ENCODE measurements around the gene DTWD1. TPM values are rescaled to one million over a fixed set of nuclear protein-coding genes. Genes with fewer than 3 reads are reported as not detected.
"Not testable (repeated sequence)": the region's sequence is repeated elsewhere in the genome, so short reads cannot be mapped to it uniquely, and the experiment has no call there.

The DTWD1 gene, protein sequence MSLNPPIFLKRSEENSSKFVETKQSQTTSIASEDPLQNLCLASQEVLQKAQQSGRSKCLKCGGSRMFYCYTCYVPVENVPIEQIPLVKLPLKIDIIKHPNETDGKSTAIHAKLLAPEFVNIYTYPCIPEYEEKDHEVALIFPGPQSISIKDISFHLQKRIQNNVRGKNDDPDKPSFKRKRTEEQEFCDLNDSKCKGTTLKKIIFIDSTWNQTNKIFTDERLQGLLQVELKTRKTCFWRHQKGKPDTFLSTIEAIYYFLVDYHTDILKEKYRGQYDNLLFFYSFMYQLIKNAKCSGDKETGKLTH
- total RNA-seq = 10 to 100 TPM; 17.1 to 17.8 TPM
- long read RNA-seq, transcript DTWD1-202 (5 exons, 1,584 nt) = major isoform, 7 of 20 reads
- long read RNA-seq, partial matches to known transcripts = 1 of 20 reads
- long read RNA-seq, other reads (novel, unspliced or antisense) = 10 of 20 reads

DNA sequence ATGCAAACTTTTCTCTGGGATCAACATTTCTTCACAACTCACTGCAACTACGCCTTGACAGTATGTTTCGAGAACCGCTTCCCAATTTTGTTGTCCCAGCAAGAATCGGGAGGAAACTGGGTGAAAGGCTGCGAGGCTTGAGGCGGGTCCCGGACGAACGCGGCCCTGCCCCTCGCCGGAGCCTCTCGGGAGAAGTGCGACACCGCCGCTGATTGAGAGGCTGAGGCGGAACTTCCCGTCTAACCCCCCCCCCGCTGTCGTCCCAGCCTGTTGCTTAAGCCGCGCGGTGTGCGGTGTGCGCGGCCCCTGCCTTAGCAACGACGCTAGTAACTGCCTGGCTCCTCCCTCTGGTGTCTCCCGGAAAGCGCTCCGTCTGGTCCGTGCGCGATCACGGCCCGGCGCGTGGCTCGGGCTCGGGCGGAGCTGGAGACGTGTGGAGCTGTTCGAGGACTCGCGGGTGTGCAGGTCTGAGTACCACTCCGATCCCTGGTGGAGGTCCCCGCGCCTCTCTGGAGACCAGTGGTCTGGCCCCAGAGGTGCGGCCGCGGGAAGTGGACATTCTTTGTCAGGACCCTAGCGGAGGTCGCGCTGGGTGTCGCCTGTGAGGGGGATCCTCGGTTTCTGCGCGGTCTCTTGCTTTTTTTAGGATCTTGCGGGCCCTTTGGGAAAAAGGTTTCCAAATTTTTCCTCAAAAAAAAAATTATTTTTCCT lies at the start of gene DTWD1, which contains the start of gene FAM227B:
DTWD1 (plus strand) TSS at position 391 of the 711 bp plus-strand sequence. CDS start 4,120 bp downstream, outside the sequence.
FAM227B (minus strand) TSS at position 161 of the 711 bp plus-strand sequence. CDS start 5,647 bp downstream, outside the sequence.
- ATAC-seq (peak; percentile 97), DNase-seq (peak; percentile 97 to 98)
- intact Hi-C loops (cut with DNase I, micrococcal nuclease) = loop anchor here in 1 of 2 donors (10.0 kb wide), 1 partner anchor 196 kb away; the partner anchor contains the start of gene FGF7

DNA sequence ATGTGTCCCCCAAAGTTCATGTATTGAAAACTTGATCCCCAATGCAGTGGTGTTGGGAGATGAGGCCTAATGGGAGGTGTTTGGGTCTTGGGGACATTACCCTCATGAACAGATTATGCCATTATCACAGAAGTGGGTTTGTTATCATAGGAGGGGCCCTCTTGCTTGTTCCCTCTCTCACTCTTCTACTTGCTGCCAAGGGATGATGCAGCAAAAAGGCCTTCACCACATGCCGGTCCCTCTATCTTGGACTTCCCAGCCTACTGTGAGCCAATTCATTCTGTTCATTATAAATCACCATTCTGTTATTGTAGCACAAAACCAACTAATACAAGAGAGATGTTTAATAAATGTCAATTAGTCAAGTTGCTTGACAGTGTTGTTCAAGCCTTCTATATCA lies 47.4 kb upstream of the DTWD1 start:
- intact Hi-C loops (cut with DNase I, micrococcal nuclease) = no loop called here
- ATAC-seq = no peak

DNA sequence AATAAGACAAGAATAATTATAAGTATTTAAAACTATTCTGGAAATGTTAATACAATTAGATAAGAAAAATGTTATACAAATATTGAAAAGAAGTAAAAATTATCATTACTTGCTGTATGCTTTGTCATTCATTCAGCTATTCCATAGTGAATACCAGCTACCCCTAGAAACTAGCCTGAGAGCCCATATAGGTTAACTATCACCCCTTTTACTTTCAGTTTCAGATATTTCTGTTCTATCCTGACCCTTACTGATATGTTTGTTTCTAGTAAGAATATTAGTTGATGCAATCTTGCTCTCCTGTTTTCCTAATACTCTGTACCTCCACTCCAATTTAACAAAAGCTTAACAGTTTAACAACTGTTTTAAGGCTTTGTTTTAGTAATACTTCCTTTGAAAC lies 31.8 kb upstream of the DTWD1 start:
- DNase-seq = no peak
- intact Hi-C loops (cut with DNase I, micrococcal nuclease) = no loop called here
- no peak for ATAC-seq

More for the DNA sequence above, 47.4 kb upstream of the DTWD1 start:
- no peak for DNase-seq

DNA sequence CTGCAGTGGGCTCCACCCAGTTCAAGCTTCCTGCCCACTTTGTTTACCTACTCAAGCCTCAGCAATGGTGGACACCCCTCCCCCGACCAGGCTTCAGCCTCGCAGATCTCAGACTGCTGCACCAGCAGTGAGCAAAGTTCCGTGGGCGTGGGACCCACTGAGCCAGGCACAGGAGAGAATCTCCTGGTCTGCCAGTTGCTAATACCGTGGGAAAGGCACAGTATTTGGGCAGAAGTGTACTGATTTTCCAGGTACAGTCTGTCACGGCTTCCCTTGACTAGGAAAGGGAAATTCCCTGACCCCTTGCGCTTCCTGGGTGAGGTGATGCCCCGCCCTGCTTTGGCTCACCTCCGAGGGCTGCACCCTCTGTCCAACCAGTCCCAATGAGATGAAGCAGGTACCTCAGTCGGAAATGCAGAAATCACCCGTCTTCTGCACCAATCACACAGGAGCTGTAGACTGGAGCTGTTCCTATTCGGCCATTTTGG lies 28.0 kb upstream of the DTWD1 start:
- ATAC-seq; intact Hi-C loops (cut with DNase I, micrococcal nuclease): not testable (repeated sequence)

DNA sequence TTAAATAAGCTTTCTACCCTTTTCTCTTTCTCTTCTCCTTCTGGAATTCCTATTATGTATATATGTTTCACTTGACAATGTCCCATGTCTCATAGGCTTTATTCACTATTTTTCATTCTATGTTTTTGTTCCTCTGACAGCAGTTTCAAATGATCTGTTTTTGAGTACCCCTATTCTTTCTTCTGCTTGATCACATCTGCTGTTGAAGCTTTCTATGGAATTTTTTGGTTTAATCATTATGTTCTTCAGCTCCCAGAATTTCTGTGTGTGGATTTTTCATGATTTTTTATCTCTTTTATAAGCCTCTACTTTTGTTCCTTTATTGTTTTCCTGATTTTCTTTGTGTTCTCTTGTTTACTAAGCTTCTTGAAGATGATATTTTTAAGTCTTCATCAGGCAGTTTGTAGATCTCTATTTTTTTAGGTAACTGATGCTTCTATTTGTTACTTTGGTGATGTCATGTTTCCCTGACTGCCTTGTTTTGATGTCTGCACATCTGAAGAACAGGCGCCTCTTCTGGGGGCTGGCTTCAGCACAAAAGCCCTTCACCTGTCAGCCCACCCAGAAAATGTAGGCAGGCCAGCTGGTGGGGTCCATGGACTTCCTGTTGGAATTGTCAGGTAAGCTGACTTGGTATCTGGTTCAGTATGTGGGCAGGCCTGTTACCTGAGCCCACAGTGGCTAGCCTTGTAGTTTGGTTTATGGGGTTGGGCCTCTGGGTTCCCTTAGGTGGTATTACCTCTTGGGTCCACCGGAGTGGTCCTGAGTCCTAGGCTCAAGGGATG lies 16.0 kb upstream of the DTWD1 start:
- DNase-seq (no peak), ATAC-seq (no peak)
- intact Hi-C loops (cut with DNase I, micrococcal nuclease) = no loop called here

More for the DNA sequence above, 28.0 kb upstream of the DTWD1 start:
- peak in 1 of 2 donors; percentile 14 for DNase-seq

DNA sequence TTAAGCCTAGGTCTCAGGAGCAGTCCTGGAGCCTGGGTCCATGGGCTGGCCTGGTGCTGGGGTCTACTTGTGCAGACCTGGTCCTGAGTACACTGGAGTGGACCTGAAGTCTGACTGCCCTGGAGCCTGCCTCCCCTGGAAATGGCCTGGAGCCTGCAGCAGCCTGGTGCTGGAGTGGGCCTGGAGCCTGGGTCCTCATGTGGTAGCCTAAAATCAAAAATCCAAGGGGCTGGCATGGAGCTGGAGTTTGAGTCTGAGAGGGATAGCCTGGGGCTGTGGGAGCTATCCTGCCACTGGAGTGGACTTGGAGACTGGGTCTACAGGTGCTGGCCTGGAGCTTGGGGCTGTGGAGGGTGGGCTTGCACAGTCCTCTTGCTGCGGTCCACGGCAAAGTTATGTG lies 15.3 kb upstream of the DTWD1 start:
- intact Hi-C loops (cut with DNase I, micrococcal nuclease) = no loop called here
- no peak for DNase-seq
- no peak for ATAC-seq

DNA sequence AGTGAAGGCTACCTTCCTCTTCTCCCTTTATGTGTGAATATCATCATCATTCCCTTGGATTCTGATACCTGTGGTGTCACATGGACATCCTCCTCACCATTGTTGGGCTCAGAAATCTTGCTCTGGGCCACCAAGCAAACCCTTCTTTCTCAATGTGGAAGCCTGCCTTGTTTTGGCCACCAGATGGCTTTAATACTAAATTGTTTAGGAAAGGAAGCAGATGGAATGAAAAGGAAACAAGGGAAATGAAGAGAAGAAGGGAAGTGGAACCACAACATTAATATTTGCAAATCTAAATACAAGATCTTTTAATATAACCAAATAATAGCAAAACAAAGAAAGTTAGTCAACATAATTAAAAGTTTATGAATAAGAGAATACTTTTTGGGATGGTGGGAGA lies 14.3 kb upstream of the DTWD1 start:
- ATAC-seq (no peak), DNase-seq (no peak)
- intact Hi-C loops (cut with DNase I, micrococcal nuclease) = no loop called here

DNA sequence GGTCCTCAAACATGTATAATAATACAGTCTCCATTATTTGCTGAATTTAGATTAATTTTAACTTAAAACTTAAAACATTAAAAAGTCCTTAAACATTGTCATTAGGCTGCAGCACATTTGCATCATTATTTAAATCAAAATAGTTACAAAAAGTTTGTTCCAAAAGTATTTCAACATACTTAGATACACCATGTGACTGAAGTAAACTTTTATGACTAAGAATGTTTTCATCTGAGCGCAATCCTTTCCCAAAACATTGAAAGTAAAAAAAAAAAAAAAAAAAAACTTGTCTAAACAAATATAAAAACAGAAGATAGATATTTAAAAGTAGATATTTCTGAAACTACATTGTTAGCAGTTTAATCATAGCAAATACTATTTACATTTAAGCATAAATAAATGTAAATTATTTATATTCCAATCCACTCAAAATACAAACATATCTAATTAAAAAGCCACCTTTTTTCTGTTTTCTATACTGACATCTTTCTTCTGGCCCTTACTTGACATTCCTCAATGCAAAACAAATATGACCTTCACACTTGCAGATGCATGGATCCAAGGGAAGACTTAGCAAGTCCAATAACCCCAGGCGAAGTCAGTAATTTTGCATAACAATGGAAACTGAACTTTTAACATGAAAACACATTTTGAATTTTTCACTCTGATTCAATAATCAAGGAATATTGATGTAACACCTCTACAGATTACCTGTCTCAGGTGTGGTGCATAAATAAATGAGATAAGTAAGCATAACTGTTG lies 10.5 kb upstream of the DTWD1 start:
- intact Hi-C loops (cut with DNase I, micrococcal nuclease) = no loop called here
- no peak for ATAC-seq
- DNase-seq = no peak

DNA sequence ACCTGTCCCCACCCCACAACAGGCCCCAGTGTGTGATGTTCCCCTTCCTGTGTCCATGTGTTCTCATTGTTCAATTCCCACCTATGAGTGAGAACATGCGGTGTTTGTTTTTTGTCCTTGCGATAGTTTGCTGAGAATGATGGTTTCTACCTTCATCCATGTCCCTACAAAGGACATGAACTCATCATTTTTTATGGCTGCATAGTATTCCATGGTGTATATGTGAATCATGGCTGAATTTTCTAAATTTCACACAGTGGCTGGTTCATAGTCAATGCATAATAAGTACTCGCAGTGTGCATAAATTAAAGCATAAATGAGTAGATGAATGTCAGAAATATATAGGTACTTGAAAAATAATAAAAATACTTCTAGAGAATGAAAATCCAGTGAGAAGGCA lies 8.6 kb upstream of the DTWD1 start:
- ATAC-seq; DNase-seq; intact Hi-C loops (cut with DNase I, micrococcal nuclease): not testable (repeated sequence)

DNA sequence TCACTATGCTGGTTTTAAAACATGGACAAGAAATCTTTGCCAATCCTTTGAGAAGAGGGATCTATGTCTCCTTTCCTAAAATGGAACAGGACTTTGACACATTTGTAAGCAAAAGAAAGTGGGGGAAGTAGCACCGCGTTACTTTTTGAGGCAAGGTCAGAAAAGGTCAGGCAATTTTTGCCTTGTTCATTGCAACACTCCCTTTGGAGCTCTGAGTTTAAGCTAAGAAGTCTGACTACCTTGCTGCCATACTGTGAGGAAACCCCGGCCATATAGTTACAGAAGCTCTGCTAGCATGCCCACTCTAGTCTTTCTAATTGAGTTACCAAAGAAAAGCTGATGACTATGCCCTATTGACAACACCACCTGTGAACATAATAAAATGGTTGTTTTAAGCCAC lies 1.6 kb upstream of the DTWD1 start:
- DNase-seq = no peak
- ATAC-seq = no peak
- intact Hi-C loops (cut with DNase I, micrococcal nuclease) = no loop called here

DNA sequence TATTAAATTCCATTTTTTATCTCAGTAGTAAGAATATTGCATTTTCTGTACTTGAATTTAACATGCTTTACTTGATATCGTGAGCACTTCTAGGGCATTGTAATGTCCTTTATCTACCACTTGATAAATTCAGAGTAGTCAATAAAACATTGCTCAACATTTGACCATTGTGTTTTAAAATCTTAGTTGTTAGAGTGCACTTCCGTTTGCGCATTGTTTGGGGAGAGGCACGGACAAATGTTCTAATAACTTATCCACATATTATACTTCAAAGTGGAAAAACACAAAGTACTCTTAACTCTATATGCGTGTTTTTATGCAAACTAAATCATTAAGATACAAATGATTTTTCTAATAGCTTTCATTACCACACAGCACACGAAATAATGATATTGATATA lies 649 bp upstream of the DTWD1 start:
- DNase-seq (no peak), ATAC-seq (peak; percentile 39)
- intact Hi-C loops (cut with DNase I, micrococcal nuclease) = loop anchor here in 1 of 2 donors (10.0 kb wide), 1 partner anchor 195 kb away; the partner anchor contains the start of gene FGF7

DNA sequence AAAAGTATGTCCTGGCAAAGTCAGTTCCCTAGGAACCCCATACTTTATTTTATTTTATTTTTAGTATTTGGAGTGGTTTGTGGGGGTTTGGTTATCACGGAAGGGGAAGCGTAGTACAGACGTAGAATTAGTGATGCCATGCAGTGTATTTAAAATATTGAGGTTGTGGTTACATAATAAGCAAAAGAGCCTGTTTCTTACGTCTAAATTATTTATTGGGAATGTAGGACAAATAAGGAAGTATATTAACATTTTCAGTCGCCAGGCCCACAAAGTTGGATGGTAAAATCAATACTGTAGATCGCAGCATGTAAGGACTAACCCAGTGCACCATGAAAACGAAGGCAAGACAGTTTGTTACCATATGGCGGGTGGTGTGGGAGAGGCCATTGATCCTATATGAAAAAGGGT lies 558 bp downstream of the DTWD1 start:
- intact Hi-C loops (cut with DNase I, micrococcal nuclease) = loop anchor here in 1 of 2 donors (10.0 kb wide), 1 partner anchor 197 kb away; the partner anchor contains the start of gene FGF7
- ATAC-seq (no peak), DNase-seq (peak in 1 of 2 donors; percentile 14)

DNA sequence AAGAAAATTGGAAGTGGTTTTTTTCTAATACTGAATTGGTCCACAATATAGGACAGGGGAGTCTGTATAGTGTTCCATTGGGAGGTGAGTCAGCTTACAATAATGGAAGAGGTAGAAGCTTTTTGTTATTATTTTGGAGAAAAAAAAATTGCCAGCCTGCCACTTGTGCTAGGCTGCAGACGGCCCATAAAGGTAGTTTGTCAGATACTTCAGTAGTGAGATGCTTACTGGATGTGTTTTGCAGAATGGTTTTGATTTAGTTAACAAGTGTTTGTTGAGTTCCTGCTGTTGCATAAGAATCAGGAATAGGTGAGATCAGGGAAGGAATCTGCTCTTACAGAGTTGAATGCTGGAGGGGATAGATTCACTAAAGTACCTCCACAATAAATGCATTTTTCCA lies 1.0 kb downstream of the DTWD1 start:
- no peak for DNase-seq
- intact Hi-C loops (cut with DNase I, micrococcal nuclease) = loop anchor here in 1 of 2 donors (10.0 kb wide), 1 partner anchor 197 kb away; the partner anchor contains the start of gene FGF7
- no peak for ATAC-seq

DNA sequence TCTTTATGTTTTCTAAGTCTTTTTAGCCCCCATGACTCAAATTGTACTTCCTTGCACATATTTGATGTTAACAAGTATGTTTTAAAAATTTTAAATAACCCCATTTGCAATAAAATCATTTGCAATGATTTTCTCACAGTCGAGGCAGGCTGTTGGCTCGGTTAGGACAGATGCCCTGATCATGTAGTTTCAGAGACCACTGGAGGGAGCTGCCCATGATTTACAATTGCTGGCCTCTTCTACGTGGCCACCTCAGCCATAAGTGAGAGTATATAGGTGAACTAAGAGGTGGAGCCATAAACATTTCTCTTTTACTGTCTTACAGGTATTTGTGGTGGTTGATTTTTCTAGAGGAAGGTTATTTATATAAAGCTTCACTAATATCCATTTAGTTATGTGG lies 1.7 kb downstream of the DTWD1 start:
- no peak for ATAC-seq
- no peak for DNase-seq
- intact Hi-C loops (cut with DNase I, micrococcal nuclease) = loop anchor here in 1 of 2 donors (10.0 kb wide), 1 partner anchor 198 kb away; the partner anchor contains the start of gene FGF7

DNA sequence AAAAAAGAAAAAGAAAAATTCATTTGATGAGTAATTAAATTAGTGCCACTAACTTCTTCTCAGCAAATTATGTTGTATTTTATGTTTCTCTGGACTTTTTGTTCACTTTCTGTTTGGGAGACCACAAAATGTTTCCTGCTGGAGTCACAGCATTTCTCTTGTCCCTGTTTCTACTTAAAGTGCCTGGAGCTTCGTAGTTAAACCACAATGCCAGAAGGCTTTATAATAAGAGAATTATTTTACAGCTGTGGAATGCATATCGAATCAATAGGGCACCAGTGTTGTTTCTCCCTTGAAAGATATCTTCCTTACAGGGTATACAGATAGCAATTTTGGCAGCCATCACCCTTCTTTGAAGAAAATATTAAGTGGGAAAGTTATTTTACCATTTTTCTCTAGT lies 3.2 kb downstream of the DTWD1 start:
- intact Hi-C loops (cut with DNase I, micrococcal nuclease) = loop anchor here in 1 of 2 donors (10.0 kb wide), 1 partner anchor 199 kb away; the partner anchor contains the start of gene FGF7
- ATAC-seq = no peak
- no peak for DNase-seq

DNA sequence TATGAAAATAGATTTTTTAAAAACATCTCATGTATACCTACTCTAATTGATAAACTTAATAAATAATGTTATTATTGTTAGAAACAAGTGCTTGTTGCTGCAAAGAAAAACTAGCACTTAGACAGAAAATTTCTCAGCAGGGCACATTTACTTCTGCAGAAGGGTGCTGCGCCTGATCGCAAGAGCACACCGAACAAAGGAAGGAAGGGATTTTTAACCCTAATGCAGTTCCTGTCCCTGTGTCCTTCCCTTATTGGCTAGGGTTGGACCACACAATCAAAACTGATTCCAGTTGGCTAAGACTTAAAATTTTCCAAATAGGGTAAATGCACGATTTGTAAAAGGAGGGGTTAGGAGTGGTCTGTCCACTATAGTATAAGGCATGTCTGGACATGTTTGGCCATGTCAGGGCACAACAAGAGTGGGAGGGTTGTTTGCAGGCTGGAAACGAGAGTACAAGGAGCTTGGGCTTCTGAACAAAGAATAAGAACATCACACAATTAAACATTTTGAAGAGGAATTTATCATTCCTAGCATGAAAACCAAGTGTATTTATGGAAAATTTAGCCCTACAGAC lies 4.7 kb downstream of the DTWD1 start:
- intact Hi-C loops (cut with DNase I, micrococcal nuclease) = loop anchor here in 1 of 2 donors (10.0 kb wide), 1 partner anchor 201 kb away; the partner anchor contains the start of gene FGF7
- ATAC-seq (no peak), DNase-seq (no peak)

DNA sequence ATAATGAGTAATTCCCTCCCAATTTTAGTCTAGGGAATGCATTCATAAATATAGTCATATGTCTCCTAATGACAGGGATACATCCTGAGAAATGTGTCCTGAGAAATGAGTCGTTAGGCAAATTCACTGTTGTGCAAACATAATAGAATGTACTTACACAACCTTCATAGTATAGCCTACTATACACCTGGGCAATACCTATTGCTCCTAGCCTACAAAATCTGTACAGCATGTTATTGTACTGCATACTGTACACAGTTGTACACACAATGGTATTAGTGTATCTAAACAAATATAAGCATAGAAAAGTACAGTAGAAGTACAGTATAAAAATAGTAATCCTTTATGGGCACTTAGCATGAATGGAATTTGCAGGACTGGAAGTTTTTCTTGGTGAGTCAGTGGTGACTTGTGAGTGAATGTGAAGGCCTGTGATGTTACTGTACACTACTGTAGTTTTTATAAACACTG lies 6.6 kb downstream of the DTWD1 start:
- DNase-seq = no peak
- no peak for ATAC-seq
- intact Hi-C loops (cut with DNase I, micrococcal nuclease) = loop anchor here in 1 of 2 donors (10.0 kb wide), 1 partner anchor 203 kb away; the partner anchor contains the start of gene FGF7
